GM19238 (cell line): ENCODE data around the gene PAPSS1.

ENCODE experiments used
- DNase-seq: peaks from one replicate; pipeline ENCODE4 v3.0.0; 2011; ENCODE audit warnings: low spot score; ENCODE audit not compliant: insufficient read length

Gene PAPSS1

GRCh38 chr4:107629318-107629717, 90.7 kb downstream of the PAPSS1 start:
- DNase-seq: no peak

GRCh38 chr4:107625391-107625902, 94.6 kb downstream of the PAPSS1 start:
- DNase-seq: no peak

- no peak for DNase-seq
These were observed 96.0 kb downstream of the PAPSS1 start for GRCh38 chr4:107624024-107624423.

GRCh38 chr4:107622006-107622405, 98.0 kb downstream of the PAPSS1 start:
- DNase-seq: no peak

GRCh38 chr4:107619731-107620130, 100.3 kb downstream of the PAPSS1 start:
- no peak for DNase-seq

GRCh38 chr4:107619066-107619465, 101.0 kb downstream of the PAPSS1 start:
- DNase-seq: no peak

- DNase-seq: no peak
These were observed 101.4 kb downstream of the PAPSS1 start for GRCh38 chr4:107618656-107619055.

- no peak for DNase-seq
These were observed 103.1 kb downstream of the PAPSS1 start for GRCh38 chr4:107616838-107617389.

- DNase-seq: no peak
These were observed 104.2 kb downstream of the PAPSS1 start for GRCh38 chr4:107615809-107616208.

- DNase-seq: no peak
These were observed 116.6 kb downstream of the PAPSS1 start for GRCh38 chr4:107603430-107603829.

GRCh38 chr4:107600983-107601382, 119.1 kb downstream of the PAPSS1 start:
- DNase-seq: no peak

GRCh38 chr4:107600436-107600835, 119.6 kb downstream of the PAPSS1 start:
- no peak for DNase-seq

GRCh38 chr4:107599841-107600240, 120.2 kb downstream of the PAPSS1 start:
- no peak for DNase-seq

- no peak for DNase-seq
These were observed 126.8 kb downstream of the PAPSS1 start for GRCh38 chr4:107593230-107593629.

GRCh38 chr4:107592519-107592918, 127.5 kb downstream of the PAPSS1 start:
- DNase-seq: no peak

- DNase-seq: no peak
These were observed 130.8 kb downstream of the PAPSS1 start for GRCh38 chr4:107589269-107589668.

- no peak for DNase-seq
These were observed 133.7 kb downstream of the PAPSS1 start for GRCh38 chr4:107586371-107586770.

- DNase-seq: no peak
These were observed 140.9 kb downstream of the PAPSS1 start for GRCh38 chr4:107579099-107579498.

- DNase-seq: no peak
These were observed 141.7 kb downstream of the PAPSS1 start for GRCh38 chr4:107578321-107578720.

GRCh38 chr4:107577743-107578142, 142.3 kb downstream of the PAPSS1 start:
- DNase-seq: no peak

GRCh38 chr4:107575243-107575642, 144.8 kb downstream of the PAPSS1 start:
- no peak for DNase-seq

GRCh38 chr4:107572281-107572680, 147.8 kb downstream of the PAPSS1 start:
- no peak for DNase-seq

- DNase-seq: no peak
These were observed 149.1 kb downstream of the PAPSS1 start for GRCh38 chr4:107570952-107571351.

GRCh38 chr4:107564326-107564725, 155.7 kb downstream of the PAPSS1 start:
- no peak for DNase-seq
